HFFc6 (cell line): ENCODE results near the gene TAF3. TPM values are rescaled to one million over a fixed set of nuclear protein-coding genes. Genes with fewer than 3 reads are reported as not detected.
"Not testable (repeated sequence)": the region's sequence is repeated elsewhere in the genome, so short reads cannot be mapped to it uniquely, and the experiment has no call there.

ENCODE experiments used
- DNase-seq: peaks from one replicate; pipeline ENCODE4 v3.0.0-alpha.2; 2018
- H3K27ac Mint-ChIP-seq: 2 replicates; pipeline ENCODE4 v1.8.0; 2020; ENCODE audit warnings: mild to moderate bottlenecking, mixed read lengths
- H3K27me3 Mint-ChIP-seq: 2 replicates; pipeline ENCODE4 v1.8.0; 2021; ENCODE audit warnings: mild to moderate bottlenecking, moderate library complexity, mixed read lengths; ENCODE audit not compliant: insufficient read depth
- H3K36me3 Mint-ChIP-seq: 2 replicates; pipeline ENCODE4 v1.8.0; 2021; ENCODE audit warnings: low read depth, mixed read lengths
- H3K4me1 Mint-ChIP-seq: 2 replicates; pipeline ENCODE4 v1.8.0; 2020; ENCODE audit warnings: low read depth, mixed read lengths
- H3K4me3 Mint-ChIP-seq: 2 replicates; pipeline ENCODE4 v1.8.0; 2020; ENCODE audit warnings: mild to moderate bottlenecking, moderate library complexity, mixed read lengths
- H3K9me3 Mint-ChIP-seq: 2 replicates; pipeline ENCODE4 v1.8.0; 2020; ENCODE audit warnings: mild to moderate bottlenecking, mixed read lengths
- CTCF ChIP-seq: fragments of 200-600 bp; sonication (generic); IDR thresholded peaks from 2 replicates; pipeline ENCODE4 v1.5.0; 2021; ENCODE audit warnings: antibody characterized with exemption, mild to moderate bottlenecking
- total RNA-seq, 6 experiments: library from RNA; stranded (reverse); fragmentation: NEBNext Ultra II Directional; extraction: Animal tissue kit (Norgen Biotek cat#: 25700); gene quantifications; 2 replicates in 1 of 6; 3 replicates in 5 of 6; pipeline ENCODE4 v1.2.3, GENCODE V29; 2021

The TAF3 gene
- total RNA-seq, 6 experiments from 2014 or later, result 8.1 to 11.3 (median 9.7) TPM

- Mint-ChIP-seq H3K9me3 (no peaks in the 10 kb centered on the region), H3K4me1 (no peaks in the 10 kb centered on the region), H3K4me3 (no peak overlapping the region), H3K27ac (no peak overlapping the region), H3K36me3 (peaks cover 38% of the 10 kb centered on the region), H3K27me3 (peaks cover 5% of the 10 kb centered on the region)
- DNase-seq, result no peak
- TF ChIP-seq CTCF, result no peak
Measured at GRCh38 chr10:7804741-7805140, 13.6 kb upstream of the TAF3 start.

GRCh38 chr10:7808686-7809267 is 9.5 kb upstream of the TAF3 start:
- Mint-ChIP-seq H3K27ac (no peak overlapping the region), H3K9me3 (no peaks in the 10 kb centered on the region), H3K36me3 (peaks cover 20% of the 10 kb centered on the region), H3K4me3 (no peak overlapping the region), H3K27me3 (peaks cover 9% of the 10 kb centered on the region), H3K4me1 (no peaks in the 10 kb centered on the region)
- DNase-seq, result no peak
- no peak for TF ChIP-seq CTCF

GRCh38 chr10:7810443-7810842 is 7.9 kb upstream of the TAF3 start:
- peaks cover 7% of the 10 kb centered on the region for H3K36me3 Mint-ChIP-seq

GRCh38 chr10:7811000-7811399 is 7.3 kb upstream of the TAF3 start:
- no peak for DNase-seq
- TF ChIP-seq CTCF, result no peak
- H3K27ac Mint-ChIP-seq, result no peak overlapping the region
- no peaks in the 10 kb centered on the region for H3K9me3 Mint-ChIP-seq
- no peak overlapping the region for H3K4me3 Mint-ChIP-seq
- peaks cover 11% of the 10 kb centered on the region for H3K27me3 Mint-ChIP-seq
- peaks cover 7% of the 10 kb centered on the region for H3K36me3 Mint-ChIP-seq
- H3K4me1 Mint-ChIP-seq, result no peaks in the 10 kb centered on the region

More at GRCh38 chr10:7810443-7810842, 7.9 kb upstream of the TAF3 start:
- no peak for TF ChIP-seq CTCF
- H3K4me3 Mint-ChIP-seq, result no peak overlapping the region
- peaks cover 10% of the 10 kb centered on the region for H3K27me3 Mint-ChIP-seq
- no peak overlapping the region for H3K27ac Mint-ChIP-seq
- no peak for DNase-seq
- H3K9me3 Mint-ChIP-seq, result no peaks in the 10 kb centered on the region
- H3K4me1 Mint-ChIP-seq, result no peaks in the 10 kb centered on the region

- H3K4me3 Mint-ChIP-seq, H3K4me1 Mint-ChIP-seq, H3K9me3 Mint-ChIP-seq, DNase-seq, H3K27ac Mint-ChIP-seq, H3K36me3 Mint-ChIP-seq: not testable (repeated sequence)
- peaks cover 13% of the 10 kb centered on the region for H3K27me3 Mint-ChIP-seq
Measured at GRCh38 chr10:7811743-7812142, 6.6 kb upstream of the TAF3 start.

GRCh38 chr10:7813481-7813880 is 4.8 kb upstream of the TAF3 start:
- peak; percentile 35; the same call in 1 of the 2 replicates for TF ChIP-seq CTCF
- no peak overlapping the region for H3K4me3 Mint-ChIP-seq
- no peak overlapping the region for H3K27ac Mint-ChIP-seq
- H3K27me3 Mint-ChIP-seq, result peaks cover 13% of the 10 kb centered on the region
- no peak for DNase-seq
- no peaks in the 10 kb centered on the region for H3K36me3 Mint-ChIP-seq
- H3K9me3 Mint-ChIP-seq, result no peaks in the 10 kb centered on the region
- peaks cover 11% of the 10 kb centered on the region for H3K4me1 Mint-ChIP-seq
